ENCODE results near the gene CCDC8. TPM values are rescaled to one million over a fixed set of nuclear protein-coding genes. Genes with fewer than 3 reads are reported as not detected.

The CCDC8 gene
- total and polyA plus RNA-seq, 10 donors, result 0.46 to 4.4 (median 2.5) TPM

- H3K4me1 ChIP-seq, result peaks cover 0 to 16% (median 5%) of the 10 kb centered on the region in 6 donors
- WGBS, 5 donors, result 94 to 97% (median 95%) methylated on average over 17 to 30 of the region's 30 CpGs
- DNase-seq, result peak; percentile 56
- peaks cover 2 to 100% (median 92%) of the 10 kb centered on the region in 6 donors for H3K36me3 ChIP-seq
- H3K27ac ChIP-seq, result no peak overlapping the region
- no peaks in the 10 kb centered on the region for H3K27me3 ChIP-seq (replicated peaks in 1 of 7)
- no peak overlapping the region for H3K4me3 ChIP-seq
- no peaks in the 10 kb centered on the region for H3K9me3 ChIP-seq
- TF ChIP-seq POLR2A (IDR thresholded peaks at IDR 0.05) (no peak), POLR2AphosphoS5 (IDR thresholded peaks at IDR 0.05) (peak in 1 of 3 donors; percentile 32), CTCF (IDR thresholded peaks at IDR 0.05 in 8 of 11, conservative IDR thresholded peaks at IDR 0.05 in 3 of 11) (no peak)
- intact Hi-C loops (cut with DNase I; ENCODE audit: low total_unique reads), result no loop called here
Measured at GRCh38 chr19:46386996-46387712, 26.2 kb downstream of the CCDC8 start.

- H3K4me1 ChIP-seq, result peaks cover 0 to 18% (median 4%) of the 10 kb centered on the region in 6 donors
- no peak for TF ChIP-seq POLR2A (IDR thresholded peaks at IDR 0.05)
- TF ChIP-seq POLR2AphosphoS5 (IDR thresholded peaks at IDR 0.05), result peak in 1 of 3 donors; percentile 32
- TF ChIP-seq CTCF (IDR thresholded peaks at IDR 0.05 in 8 of 11, conservative IDR thresholded peaks at IDR 0.05 in 3 of 11), result no peak
- H3K4me3 ChIP-seq, result no peak overlapping the region
- no peaks in the 10 kb centered on the region for H3K9me3 ChIP-seq
- intact Hi-C loops (cut with DNase I; ENCODE audit: low total_unique reads), result no loop called here
- 87 to 95% (median 93%) methylated on average over 10 of the region's 10 CpGs for WGBS, 5 donors
- peak; percentile 40 for DNase-seq
- H3K36me3 ChIP-seq, result peaks cover 2 to 100% (median 94%) of the 10 kb centered on the region in 6 donors
- no peaks in the 10 kb centered on the region for H3K27me3 ChIP-seq (replicated peaks in 1 of 7)
- no peak overlapping the region for H3K27ac ChIP-seq
Measured at GRCh38 chr19:46386151-46386550, 27.2 kb downstream of the CCDC8 start.

- peaks cover 0 to 21% (median 4%) of the 10 kb centered on the region in 6 donors for H3K4me1 ChIP-seq
- 81 to 86% (median 84%) methylated on average over 11 of the region's 11 CpGs for WGBS, 5 donors
- peaks cover 2 to 100% (median 91%) of the 10 kb centered on the region in 6 donors for H3K36me3 ChIP-seq
- DNase-seq, result no peak
- H3K27ac ChIP-seq, result no peak overlapping the region
- intact Hi-C loops (cut with DNase I; ENCODE audit: low total_unique reads), result no loop called here
- no peak overlapping the region for H3K4me3 ChIP-seq
- TF ChIP-seq POLR2AphosphoS5 (IDR thresholded peaks at IDR 0.05) (no peak), CTCF (IDR thresholded peaks at IDR 0.05 in 8 of 11, conservative IDR thresholded peaks at IDR 0.05 in 3 of 11) (no peak), POLR2A (IDR thresholded peaks at IDR 0.05) (no peak)
- no peaks in the 10 kb centered on the region for H3K27me3 ChIP-seq (replicated peaks in 1 of 7)
- no peaks in the 10 kb centered on the region for H3K9me3 ChIP-seq
Measured at GRCh38 chr19:46385636-46386035, 27.7 kb downstream of the CCDC8 start.

GRCh38 chr19:46384396-46384795 lies 29.0 kb downstream of the CCDC8 start:
- intact Hi-C loops (cut with DNase I; ENCODE audit: low total_unique reads), result no loop called here
- TF ChIP-seq POLR2AphosphoS5 (IDR thresholded peaks at IDR 0.05) (peak in 1 of 3 donors; percentile 27), POLR2A (IDR thresholded peaks at IDR 0.05) (no peak), CTCF (IDR thresholded peaks at IDR 0.05 in 8 of 11, conservative IDR thresholded peaks at IDR 0.05 in 3 of 11) (no peak)
- H3K27me3 ChIP-seq (replicated peaks in 1 of 7), result no peaks in the 10 kb centered on the region
- DNase-seq, result peak; percentile 58
- H3K4me1 ChIP-seq, result peaks cover 0 to 31% (median 4%) of the 10 kb centered on the region in 6 donors
- 95 to 99% (median 96%) methylated on average over 8 to 11 of the region's 11 CpGs for WGBS, 5 donors
- H3K36me3 ChIP-seq, result peaks cover 2 to 100% (median 89%) of the 10 kb centered on the region in 6 donors
- no peak overlapping the region for H3K27ac ChIP-seq
- H3K4me3 ChIP-seq, result no peak overlapping the region
- H3K9me3 ChIP-seq, result no peaks in the 10 kb centered on the region
